ENCODE measurements around the gene CHRM4. TPM values are rescaled to one million over a fixed set of nuclear protein-coding genes. Genes with fewer than 3 reads are reported as not detected.

CHRM4 gene
- total RNA-seq, 1 donor from 2014 or later: not detected

- no peak for DNase-seq
Measured at GRCh38 chr11:46402957-46403902, 11.7 kb upstream of the CHRM4 start.

GRCh38 chr11:46397526-46397925 lies 6.0 kb upstream of the CHRM4 start:
- DNase-seq: no peak

GRCh38 chr11:46393759-46394158 lies 2.2 kb upstream of the CHRM4 start:
- no peak for DNase-seq

GRCh38 chr11:46393231-46393616 lies 1.6 kb upstream of the CHRM4 start:
- DNase-seq: no peak

GRCh38 chr11:46392421-46393230 lies 1.1 kb upstream of the CHRM4 start:
- DNase-seq: peak; percentile 56

GRCh38 chr11:46391186-46391577 lies 394 bp downstream of the CHRM4 start:
- DNase-seq: no peak

GRCh38 chr11:46390331-46391171 lies 1.0 kb downstream of the CHRM4 start:
- DNase-seq: no peak

GRCh38 chr11:46389450-46390330 lies 1.9 kb downstream of the CHRM4 start:
- DNase-seq: no peak

- no peak for DNase-seq
Measured at GRCh38 chr11:46388619-46389449, 2.7 kb downstream of the CHRM4 start.

- DNase-seq: no peak
Measured at GRCh38 chr11:46387919-46388618, 3.5 kb downstream of the CHRM4 start.

GRCh38 chr11:46387456-46387855 lies 4.1 kb downstream of the CHRM4 start:
- no peak for DNase-seq

GRCh38 chr11:46386674-46387073 lies 4.9 kb downstream of the CHRM4 start:
- no peak for DNase-seq

GRCh38 chr11:46386005-46386578 lies 5.5 kb downstream of the CHRM4 start:
- no peak for DNase-seq

- DNase-seq: no peak
Measured at GRCh38 chr11:46385169-46386004, 6.2 kb downstream of the CHRM4 start.

- DNase-seq: no peak
Measured at GRCh38 chr11:46383974-46384701, 7.4 kb downstream of the CHRM4 start.

- no peak for DNase-seq
Measured at GRCh38 chr11:46383404-46383758, 8.2 kb downstream of the CHRM4 start.

- no peak for DNase-seq
Measured at GRCh38 chr11:46382646-46383403, 8.8 kb downstream of the CHRM4 start.

All from skin of body (tissue), 2 donors.